Uterus (tissue), 2 donors: ENCODE results near the gene AZIN2.

Source experiments
- CTCF ChIP-seq, 4 experiments: fragments of 200-600 bp in 2 of 4; fragments of 450-650 bp in 2 of 4; sonication (generic) in 2 of 4; IDR thresholded peaks; one replicate each; pipeline ENCODE4 v1.5.1; 2016 to 2019; ENCODE audit warnings: antibody characterized with exemption in 4 of 4, mild to moderate bottlenecking in 2 of 4, moderate library complexity in 1 of 4
- POLR2A ChIP-seq, 2 donors: fragments of 450-650 bp; IDR thresholded peaks; one replicate each; pipeline ENCODE4 v1.6.1; 2016; ENCODE audit warnings: antibody characterized with exemption in 2 of 2, mild to moderate bottlenecking in 1 of 2, moderate library complexity in 1 of 2

DNA sequence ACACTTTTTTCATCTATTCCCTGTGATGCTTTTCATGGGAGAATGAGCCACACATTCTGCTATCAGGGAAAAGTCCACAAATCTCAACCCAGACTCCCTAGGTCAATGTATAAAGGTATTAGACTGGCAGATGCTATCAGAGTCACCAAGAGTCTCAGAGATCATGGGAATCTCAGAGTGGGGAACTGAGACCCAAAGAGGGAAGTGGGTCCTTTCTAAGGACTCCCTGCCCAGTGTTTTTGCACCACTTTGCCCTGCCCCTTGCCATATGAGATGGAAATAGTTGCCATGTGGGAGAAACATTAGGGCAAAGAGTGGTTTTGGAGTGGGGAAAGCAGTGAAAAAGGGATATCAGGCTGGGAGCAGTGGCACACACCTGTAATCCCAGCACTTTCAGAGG is 19.1 kb upstream of the AZIN2 start:
- no peak for TF ChIP-seq CTCF (IDR thresholded peaks at IDR 0.05)
- TF ChIP-seq POLR2A (IDR thresholded peaks at IDR 0.05): no peak
